GM18861 (cell line): ENCODE results near the gene ZNF582.

Experiments
- ATAC-seq: cut with Tn5 transposase; IDR thresholded peaks from one replicate; pipeline ENCODE4 v1.9.1; 2021; ENCODE audit not compliant: unreplicated experiment

ZNF582 gene

GRCh38 chr19:56393119-56394012, at the start of gene ZNF582:
Gene ZNF582 (minus strand): TSS chr19:56393534. CDS start chr19:56391752, 1,782 bp downstream.
- peak; percentile 85 for ATAC-seq

GRCh38 chr19:56441206-56441792, 48.0 kb upstream of the ZNF582 start:
- ATAC-seq = no peak

DNA sequence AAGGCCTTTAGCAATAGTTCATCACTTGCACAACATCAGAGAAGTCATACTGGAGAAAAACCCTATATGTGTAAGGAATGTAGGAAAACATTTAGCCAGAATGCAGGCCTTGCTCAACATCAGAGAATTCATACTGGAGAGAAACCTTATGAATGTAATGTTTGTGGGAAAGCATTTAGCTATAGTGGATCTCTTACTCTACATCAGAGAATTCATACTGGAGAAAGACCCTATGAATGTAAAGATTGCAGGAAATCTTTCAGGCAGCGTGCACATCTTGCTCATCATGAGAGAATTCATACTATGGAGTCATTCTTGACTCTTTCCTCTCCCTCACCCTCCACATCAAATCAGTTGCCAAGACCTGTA, 30.6 kb upstream of the ZNF582 start:
- ATAC-seq = no peak

DNA sequence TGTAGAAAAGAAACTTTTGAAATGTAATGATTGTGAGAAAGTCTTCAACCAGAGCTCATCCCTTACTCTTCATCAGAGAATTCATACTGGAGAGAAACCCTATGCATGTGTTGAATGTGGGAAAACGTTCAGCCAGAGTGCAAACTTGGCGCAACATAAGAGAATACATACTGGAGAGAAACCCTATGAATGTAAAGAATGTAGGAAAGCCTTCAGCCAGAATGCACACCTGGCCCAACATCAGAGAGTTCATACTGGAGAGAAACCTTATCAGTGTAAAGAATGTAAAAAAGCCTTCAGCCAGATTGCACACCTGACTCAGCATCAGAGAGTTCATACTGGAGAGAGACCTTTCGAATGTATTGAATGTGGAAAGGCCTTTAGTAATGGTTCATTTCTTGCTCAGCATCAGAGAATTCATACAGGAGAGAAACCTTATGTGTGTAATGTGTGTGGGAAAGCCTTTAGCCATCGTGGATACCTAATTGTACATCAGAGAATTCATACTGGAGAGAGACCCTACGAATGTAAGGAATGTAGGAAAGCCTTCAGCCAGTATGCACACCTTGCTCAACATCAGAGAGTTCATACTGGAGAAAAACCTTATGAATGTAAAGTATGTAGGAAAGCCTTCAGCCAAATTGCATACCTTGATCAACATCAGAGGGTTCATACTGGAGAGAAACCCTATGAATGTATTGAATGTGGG, 30.1 kb upstream of the ZNF582 start:
- ATAC-seq = no peak

DNA sequence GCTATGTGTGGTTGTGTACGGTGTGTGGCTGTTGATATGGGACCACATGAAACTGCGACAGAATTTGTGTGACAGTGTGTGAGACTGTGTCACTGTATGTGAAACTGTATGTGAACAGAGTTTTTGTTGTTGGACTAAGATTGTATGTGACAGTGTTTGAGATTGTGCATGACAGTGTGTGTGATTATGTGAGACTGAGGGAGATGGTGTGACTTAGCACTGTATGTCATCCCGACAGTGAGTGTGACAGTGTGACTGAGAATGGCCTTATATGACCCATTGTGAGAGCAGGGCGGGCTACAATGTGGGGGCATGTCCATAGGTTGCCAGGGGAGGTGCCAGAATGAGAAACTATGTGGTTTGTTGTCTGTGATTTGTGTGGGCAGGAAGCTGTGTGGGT, 11.7 kb upstream of the ZNF582 start:
- ATAC-seq = no peak

- ATAC-seq = no peak
Measured at GRCh38 chr19:56404705-56405056, 11.3 kb upstream of the ZNF582 start.

DNA sequence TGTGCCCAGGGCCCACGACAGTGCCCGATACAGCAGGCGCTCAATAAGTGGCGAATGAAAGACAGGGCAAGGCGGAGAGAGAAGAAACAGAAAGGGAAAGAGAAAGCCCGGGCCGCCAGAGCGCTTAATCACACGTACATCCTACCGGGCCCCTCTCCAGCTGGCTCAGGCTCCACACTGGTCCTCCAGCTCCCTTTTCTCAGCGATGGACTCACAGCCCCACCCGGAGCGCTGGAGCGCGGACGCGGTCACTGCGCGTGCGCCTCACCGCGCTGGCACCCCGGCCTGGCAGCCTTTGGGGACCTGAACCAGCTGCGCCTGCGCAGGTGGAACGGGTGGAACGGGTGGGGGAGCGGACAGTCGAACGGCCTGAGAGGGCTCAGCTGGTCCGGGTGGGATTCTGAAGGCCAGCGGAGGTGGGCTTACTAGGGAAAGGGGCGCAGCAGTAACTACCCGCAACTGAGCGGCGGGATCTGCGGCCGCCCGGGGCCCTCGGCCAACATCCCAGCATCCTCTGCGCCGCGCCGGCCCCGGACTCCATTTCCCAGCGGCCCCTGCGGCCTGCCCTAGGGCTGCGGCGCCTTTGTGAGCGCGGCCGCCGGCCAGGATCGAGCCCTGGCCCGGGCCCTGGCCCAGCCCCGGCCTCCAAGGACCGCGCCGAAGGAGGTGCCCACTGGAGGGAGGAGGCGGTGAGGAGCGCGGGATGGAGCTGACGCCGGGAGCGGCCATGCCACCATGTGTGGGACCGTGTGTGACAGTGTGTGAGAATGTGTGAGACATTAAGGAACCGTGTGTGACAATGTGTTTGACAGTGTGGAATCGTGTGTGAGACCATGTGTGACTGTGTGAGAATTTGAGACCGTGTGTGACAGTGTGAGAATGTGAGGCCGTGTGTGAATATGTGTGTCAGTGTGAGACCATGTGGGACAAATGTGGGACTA, 10.7 kb upstream of the ZNF582 start, which contains the start of gene ZNF583:
Gene ZNF583, plus strand, starts transcription at position 569 of the 941 bp plus-strand sequence. CDS start 2,783 bp downstream, outside the sequence.
- ATAC-seq = peak; percentile 74

- ATAC-seq = peak; percentile 14
Measured at GRCh38 chr19:56403261-56403660, 9.9 kb upstream of the ZNF582 start.

GRCh38 chr19:56400485-56400884, 7.2 kb upstream of the ZNF582 start:
- no peak for ATAC-seq

DNA sequence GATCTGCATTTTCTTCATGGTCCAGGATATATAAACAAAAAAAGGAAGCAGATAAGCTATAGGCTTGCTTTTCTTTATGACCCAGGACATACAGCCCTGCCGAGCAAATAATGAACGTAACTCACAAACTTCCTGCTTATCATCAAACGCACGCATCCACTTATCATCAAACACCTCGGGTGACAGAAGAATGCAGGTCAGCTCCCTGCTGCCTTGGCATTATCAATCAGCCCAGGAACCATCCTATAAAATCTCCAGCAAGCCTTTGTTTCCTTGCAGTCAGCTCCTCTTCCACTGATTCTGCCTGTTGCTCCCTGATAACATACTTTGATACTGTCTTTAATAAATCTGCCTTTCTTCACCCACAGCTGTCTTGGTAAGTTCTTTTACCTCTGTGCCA, 5.5 kb upstream of the ZNF582 start:
- ATAC-seq = no peak

GRCh38 chr19:56383826-56384605, 9.3 kb downstream of the ZNF582 start:
- no peak for ATAC-seq

DNA sequence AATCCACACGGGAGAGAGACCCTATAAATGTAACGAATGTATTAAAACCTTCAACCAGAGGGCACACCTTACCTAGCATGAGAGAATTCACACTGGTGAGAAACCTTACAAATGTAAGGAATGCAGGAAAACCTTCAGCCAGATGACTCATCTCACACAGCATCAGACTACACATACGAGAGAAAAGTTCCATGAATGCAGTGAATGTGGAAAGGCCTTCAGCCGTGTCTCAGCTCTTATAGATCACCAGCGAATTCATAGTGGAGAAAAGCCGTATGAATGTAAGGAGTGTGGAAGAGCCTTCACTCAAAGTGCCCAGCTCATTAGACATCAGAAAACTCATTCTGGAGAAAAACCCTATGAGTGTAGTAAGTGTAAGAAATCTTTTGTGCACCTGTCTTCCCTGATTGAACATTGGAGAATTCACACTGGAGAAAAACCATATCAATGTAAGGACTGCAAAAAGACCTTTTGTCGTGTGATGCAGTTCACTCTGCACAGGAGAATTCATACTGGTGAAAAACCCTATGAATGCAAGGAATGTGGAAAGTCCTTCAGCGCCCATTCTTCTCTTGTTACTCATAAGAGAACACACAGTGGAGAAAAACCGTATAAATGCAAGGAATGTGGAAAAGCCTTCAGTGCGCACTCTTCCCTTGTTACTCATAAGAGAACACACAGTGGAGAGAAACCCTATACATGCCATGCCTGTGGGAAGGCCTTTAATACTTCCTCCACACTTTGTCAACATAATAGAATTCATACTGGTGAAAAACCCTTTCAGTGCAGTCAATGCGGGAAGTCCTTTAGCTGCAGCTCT, 16.0 kb downstream of the ZNF582 start:
- no peak for ATAC-seq

DNA sequence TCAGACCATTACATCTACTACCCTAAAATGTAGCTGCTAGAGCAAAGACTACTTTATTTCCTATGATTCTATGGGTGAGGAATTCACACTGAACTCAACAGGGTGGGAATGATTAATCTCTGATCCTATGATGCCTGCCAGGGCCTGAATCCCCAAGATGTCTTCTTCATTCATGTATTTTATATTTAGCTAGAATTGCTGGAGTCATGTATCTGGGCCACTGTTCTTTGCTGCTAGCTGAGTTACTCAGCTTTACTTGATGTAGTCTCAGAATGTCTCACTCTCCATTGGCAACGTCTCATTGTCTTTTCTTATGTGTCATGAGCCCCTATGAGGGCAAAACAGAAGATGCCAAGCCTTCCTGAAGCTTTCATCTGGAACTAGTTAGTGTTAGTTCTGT, 21.1 kb downstream of the ZNF582 start:
- no peak for ATAC-seq

DNA sequence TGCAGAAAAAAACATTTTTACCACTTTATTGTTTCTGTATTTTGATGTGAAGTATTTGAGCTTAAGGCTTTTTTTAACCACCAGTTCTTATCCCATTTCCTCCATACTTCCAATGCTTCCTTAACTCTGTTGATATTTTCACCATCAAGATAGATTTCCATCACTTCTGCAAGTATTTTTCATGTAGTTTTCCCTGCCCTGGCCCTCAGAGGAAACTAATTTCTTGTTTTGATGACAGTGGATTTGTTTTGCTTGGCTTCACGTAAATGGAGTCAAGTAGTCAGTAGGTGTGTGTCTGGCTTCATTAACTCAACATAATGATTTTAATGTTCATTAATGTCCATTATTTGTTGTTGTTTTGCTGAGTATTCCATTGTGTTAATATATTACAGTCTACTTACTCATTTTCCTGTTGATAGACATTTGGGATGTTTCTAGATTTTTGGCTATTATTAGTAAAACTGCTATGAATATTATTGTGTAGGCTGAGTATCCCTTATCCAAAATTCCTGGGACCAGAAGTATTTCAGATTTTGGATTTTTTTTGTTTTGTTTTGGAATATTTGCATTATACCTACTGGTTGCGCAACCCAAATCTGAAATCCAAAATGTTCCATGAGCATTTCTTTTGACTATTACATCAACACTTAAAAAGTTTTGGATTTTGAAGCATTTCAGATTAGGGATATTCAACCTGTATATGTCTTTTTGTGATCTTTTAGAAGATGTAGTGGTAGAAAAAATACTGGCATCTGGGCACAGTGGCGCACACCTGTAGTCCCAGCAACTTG, 23.3 kb downstream of the ZNF582 start:
- no peak for ATAC-seq

GRCh38 chr19:56367829-56368711, 25.3 kb downstream of the ZNF582 start:
- ATAC-seq = no peak

GRCh38 chr19:56360841-56361240, 32.5 kb downstream of the ZNF582 start:
- ATAC-seq = no peak

DNA sequence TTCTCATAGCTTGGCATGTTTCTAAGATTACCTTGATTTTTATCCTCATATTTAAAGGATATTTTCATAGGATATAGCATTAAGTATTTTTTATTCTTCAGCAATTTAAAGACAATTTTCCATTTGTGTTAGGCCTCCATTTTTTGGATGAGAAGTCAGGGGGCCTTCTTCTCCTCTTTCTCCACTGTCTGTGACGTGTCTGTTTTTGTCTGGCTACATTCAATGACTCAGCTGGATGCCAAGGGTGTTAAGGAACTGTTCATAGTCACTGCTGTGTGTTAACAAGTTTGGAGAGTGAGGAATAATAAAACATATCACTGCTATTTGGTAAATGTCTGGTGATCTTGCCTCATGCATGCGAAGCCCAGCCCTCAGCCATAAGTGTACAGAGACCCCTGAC, 36.4 kb downstream of the ZNF582 start:
- ATAC-seq = no peak
